Suprapubic skin (tissue), 4 donors: Measurements from ENCODE around the gene GALNT12.

Experiments
- CTCF ChIP-seq, 2 donors: fragments of 200-600 bp in 1 of 2; fragments of 450-650 bp in 1 of 2; sonication (generic) in 1 of 2; IDR thresholded peaks; one replicate each; pipeline ENCODE4 v1.5.1; 2016 to 2019; ENCODE audit warnings: antibody characterized with exemption in 2 of 2, mild to moderate bottlenecking in 1 of 2, moderate library complexity in 1 of 2
- EP300 ChIP-seq: sonication (generic); formaldehyde crosslinking; IDR thresholded peaks from one replicate; pipeline ENCODE4 v1.6.1; 2017; ENCODE audit warnings: antibody characterized with exemption
- POLR2AphosphoS5 ChIP-seq, 3 donors: sonication (generic); formaldehyde crosslinking; IDR thresholded peaks; one replicate each; pipeline ENCODE4 v1.6.1; 2017; ENCODE audit warnings: antibody characterized with exemption in 3 of 3

GRCh38 chr9:98811051-98811650, 3.7 kb downstream of the GALNT12 start:
- no peak for TF ChIP-seq EP300
- no peak for TF ChIP-seq CTCF (IDR thresholded peaks at IDR 0.05)
- TF ChIP-seq POLR2AphosphoS5 (IDR thresholded peaks at IDR 0.05) = no peak
